ENCODE measurements around the gene DNAH14. TPM values are rescaled to one million over a fixed set of nuclear protein-coding genes. Genes with fewer than 3 reads are reported as not detected.

The DNAH14 gene
- total and polyA plus RNA-seq, 2 of the 13 experiments (the other 11 are each of a cell fraction or from before 2014, with no cell fraction given): 4.5 to 27.5 TPM

DNA sequence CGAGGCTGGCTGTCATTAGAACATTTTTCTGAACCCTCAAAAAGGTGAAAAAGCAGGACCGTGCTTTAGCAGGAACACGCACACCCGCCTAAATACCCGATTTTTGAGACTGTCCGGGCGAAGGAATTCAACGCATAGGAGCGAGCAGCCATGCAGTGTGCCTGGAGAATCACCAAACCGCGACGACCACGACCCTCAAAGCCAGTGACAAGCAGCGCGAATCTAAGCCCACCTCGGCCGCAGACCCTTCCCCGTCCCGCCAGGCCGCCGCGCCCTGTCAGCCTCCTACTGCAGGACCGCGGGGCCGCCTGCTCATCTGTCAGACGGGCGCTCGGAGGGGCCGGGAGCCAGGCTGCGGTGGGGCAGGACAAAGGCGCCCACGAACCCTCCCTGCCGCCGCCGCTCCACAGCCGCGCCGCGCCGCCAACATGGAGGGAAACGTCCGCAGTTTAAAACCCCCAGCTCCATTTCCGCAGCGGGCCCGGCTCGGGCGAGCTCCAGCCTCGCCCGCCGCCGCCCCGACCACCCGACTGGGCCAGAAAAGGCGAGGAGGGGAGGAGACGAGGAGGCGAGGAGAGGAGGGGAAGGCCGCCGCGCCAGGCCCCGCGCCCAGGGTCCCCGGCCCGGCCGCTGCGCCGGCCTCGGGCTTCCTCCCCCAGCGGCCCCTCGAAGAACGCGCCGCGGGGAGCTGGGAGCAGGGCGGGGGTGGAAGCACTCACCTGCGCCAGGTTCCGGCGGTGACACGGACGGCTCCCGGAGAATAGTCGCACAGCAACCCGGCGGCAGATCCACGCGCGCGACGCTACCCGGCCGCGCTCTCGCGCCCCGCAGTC lies 498.0 kb downstream of the DNAH14 start, which contains the start of gene LBR (continued):
- TF ChIP-seq, protein P1, sequence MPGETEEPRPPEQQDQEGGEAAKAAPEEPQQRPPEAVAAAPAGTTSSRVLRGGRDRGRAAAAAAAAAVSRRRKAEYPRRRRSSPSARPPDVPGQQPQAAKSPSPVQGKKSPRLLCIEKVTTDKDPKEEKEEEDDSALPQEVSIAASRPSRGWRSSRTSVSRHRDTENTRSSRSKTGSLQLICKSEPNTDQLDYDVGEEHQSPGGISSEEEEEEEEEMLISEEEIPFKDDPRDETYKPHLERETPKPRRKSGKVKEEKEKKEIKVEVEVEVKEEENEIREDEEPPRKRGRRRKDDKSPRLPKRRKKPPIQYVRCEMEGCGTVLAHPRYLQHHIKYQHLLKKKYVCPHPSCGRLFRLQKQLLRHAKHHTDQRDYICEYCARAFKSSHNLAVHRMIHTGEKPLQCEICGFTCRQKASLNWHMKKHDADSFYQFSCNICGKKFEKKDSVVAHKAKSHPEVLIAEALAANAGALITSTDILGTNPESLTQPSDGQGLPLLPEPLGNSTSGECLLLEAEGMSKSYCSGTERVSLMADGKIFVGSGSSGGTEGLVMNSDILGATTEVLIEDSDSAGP (CRISPR knock-in tag; IDR thresholded peaks at IDR 0.05; ENCODE audit: borderline replicate concordance): no peak
- TF ChIP-seq, protein P2, sequence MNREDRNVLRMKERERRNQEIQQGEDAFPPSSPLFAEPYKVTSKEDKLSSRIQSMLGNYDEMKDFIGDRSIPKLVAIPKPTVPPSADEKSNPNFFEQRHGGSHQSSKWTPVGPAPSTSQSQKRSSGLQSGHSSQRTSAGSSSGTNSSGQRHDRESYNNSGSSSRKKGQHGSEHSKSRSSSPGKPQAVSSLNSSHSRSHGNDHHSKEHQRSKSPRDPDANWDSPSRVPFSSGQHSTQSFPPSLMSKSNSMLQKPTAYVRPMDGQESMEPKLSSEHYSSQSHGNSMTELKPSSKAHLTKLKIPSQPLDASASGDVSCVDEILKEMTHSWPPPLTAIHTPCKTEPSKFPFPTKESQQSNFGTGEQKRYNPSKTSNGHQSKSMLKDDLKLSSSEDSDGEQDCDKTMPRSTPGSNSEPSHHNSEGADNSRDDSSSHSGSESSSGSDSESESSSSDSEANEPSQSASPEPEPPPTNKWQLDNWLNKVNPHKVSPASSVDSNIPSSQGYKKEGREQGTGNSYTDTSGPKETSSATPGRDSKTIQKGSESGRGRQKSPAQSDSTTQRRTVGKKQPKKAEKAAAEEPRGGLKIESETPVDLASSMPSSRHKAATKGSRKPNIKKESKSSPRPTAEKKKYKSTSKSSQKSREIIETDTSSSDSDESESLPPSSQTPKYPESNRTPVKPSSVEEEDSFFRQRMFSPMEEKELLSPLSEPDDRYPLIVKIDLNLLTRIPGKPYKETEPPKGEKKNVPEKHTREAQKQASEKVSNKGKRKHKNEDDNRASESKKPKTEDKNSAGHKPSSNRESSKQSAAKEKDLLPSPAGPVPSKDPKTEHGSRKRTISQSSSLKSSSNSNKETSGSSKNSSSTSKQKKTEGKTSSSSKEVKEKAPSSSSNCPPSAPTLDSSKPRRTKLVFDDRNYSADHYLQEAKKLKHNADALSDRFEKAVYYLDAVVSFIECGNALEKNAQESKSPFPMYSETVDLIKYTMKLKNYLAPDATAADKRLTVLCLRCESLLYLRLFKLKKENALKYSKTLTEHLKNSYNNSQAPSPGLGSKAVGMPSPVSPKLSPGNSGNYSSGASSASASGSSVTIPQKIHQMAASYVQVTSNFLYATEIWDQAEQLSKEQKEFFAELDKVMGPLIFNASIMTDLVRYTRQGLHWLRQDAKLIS (CRISPR knock-in tag; IDR thresholded peaks at IDR 0.05): 0 out of 2 replicates have a peak, but pooled peaks have one; percentile 22
- TF ChIP-seq ZNF143 (CRISPR knock-in tag; IDR thresholded peaks at IDR 0.05) (no peak), ZNF670 (CRISPR knock-in tag; IDR thresholded peaks at IDR 0.05; ENCODE audit: borderline replicate concordance) (0 out of 2 replicates have a peak, but pooled peaks have one; percentile 86), ZFX (CRISPR knock-in tag; IDR thresholded peaks at IDR 0.05; ENCODE audit: low read depth) (peak; percentile 73), ZFP82 (CRISPR knock-in tag; IDR thresholded peaks at IDR 0.05; ENCODE audit: borderline replicate concordance) (0 out of 2 replicates have a peak, but pooled peaks have one; percentile 26), AGO2 (optimal IDR thresholded peaks at IDR 0.05; ENCODE audit: low read depth, low read length) (peak; percentile 61)
- TF ChIP-seq, protein P3, sequence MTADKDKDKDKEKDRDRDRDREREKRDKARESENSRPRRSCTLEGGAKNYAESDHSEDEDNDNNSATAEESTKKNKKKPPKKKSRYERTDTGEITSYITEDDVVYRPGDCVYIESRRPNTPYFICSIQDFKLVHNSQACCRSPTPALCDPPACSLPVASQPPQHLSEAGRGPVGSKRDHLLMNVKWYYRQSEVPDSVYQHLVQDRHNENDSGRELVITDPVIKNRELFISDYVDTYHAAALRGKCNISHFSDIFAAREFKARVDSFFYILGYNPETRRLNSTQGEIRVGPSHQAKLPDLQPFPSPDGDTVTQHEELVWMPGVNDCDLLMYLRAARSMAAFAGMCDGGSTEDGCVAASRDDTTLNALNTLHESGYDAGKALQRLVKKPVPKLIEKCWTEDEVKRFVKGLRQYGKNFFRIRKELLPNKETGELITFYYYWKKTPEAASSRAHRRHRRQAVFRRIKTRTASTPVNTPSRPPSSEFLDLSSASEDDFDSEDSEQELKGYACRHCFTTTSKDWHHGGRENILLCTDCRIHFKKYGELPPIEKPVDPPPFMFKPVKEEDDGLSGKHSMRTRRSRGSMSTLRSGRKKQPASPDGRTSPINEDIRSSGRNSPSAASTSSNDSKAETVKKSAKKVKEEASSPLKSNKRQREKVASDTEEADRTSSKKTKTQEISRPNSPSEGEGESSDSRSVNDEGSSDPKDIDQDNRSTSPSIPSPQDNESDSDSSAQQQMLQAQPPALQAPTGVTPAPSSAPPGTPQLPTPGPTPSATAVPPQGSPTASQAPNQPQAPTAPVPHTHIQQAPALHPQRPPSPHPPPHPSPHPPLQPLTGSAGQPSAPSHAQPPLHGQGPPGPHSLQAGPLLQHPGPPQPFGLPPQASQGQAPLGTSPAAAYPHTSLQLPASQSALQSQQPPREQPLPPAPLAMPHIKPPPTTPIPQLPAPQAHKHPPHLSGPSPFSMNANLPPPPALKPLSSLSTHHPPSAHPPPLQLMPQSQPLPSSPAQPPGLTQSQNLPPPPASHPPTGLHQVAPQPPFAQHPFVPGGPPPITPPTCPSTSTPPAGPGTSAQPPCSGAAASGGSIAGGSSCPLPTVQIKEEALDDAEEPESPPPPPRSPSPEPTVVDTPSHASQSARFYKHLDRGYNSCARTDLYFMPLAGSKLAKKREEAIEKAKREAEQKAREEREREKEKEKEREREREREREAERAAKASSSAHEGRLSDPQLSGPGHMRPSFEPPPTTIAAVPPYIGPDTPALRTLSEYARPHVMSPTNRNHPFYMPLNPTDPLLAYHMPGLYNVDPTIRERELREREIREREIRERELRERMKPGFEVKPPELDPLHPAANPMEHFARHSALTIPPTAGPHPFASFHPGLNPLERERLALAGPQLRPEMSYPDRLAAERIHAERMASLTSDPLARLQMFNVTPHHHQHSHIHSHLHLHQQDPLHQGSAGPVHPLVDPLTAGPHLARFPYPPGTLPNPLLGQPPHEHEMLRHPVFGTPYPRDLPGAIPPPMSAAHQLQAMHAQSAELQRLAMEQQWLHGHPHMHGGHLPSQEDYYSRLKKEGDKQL (CRISPR knock-in tag; IDR thresholded peaks at IDR 0.05; ENCODE audit: low read depth): no peak
- TF ChIP-seq, protein P4, sequence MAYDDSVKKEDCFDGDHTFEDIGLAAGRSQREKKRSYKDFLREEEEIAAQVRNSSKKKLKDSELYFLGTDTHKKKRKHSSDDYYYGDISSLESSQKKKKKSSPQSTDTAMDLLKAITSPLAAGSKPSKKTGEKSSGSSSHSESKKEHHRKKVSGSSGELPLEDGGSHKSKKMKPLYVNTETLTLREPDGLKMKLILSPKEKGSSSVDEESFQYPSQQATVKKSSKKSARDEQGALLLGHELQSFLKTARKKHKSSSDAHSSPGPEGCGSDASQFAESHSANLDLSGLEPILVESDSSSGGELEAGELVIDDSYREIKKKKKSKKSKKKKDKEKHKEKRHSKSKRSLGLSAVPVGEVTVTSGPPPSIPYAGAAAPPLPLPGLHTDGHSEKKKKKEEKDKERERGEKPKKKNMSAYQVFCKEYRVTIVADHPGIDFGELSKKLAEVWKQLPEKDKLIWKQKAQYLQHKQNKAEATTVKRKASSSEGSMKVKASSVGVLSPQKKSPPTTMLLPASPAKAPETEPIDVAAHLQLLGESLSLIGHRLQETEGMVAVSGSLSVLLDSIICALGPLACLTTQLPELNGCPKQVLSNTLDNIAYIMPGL (CRISPR knock-in tag; IDR thresholded peaks at IDR 0.05; ENCODE audit: borderline replicate concordance in 1 of 2, low read depth in 1 of 2): peak; percentile 9 to 18; a peak in 3 of 4 replicates
- TF ChIP-seq, protein P5, sequence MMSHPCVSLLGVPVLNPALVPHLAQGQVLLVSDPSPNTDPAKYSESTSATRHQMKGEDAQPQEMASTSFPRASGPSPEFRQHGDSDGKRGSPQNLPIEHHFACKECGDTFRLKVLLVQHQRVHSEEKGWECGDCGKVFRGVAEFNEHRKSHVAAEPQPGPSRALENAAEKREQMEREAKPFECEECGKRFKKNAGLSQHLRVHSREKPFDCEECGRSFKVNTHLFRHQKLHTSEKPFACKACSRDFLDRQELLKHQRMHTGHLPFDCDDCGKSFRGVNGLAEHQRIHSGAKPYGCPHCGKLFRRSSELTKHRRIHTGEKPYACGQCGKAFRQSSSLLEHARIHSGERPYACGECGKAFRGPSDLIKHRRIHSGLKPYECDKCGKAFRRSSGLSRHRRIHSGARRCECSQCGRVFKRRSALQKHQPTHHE (CRISPR knock-in tag; IDR thresholded peaks at IDR 0.05; ENCODE audit: borderline replicate concordance): peak; percentile 61; the same call in 1 of the 2 replicates
